ENCODE measurements around the gene MARVELD1.

MARVELD1 gene

GRCh38 chr10:97755718-97756117 lies 42.2 kb downstream of the MARVELD1 start:
- no peak for DNase-seq (ENCODE audit: low read depth, low spot score)

GRCh38 chr10:97757471-97757870 lies 43.9 kb downstream of the MARVELD1 start:
- DNase-seq (ENCODE audit: low read depth, low spot score): no peak

- DNase-seq (ENCODE audit: low read depth, low spot score): peak; percentile 46
These were observed 45.8 kb downstream of the MARVELD1 start for GRCh38 chr10:97759158-97759887.

GRCh38 chr10:97759946-97760345 lies 46.4 kb downstream of the MARVELD1 start:
- DNase-seq (ENCODE audit: low read depth, low spot score): no peak

GRCh38 chr10:97760461-97761257 lies 47.1 kb downstream of the MARVELD1 start:
- DNase-seq (ENCODE audit: low read depth, low spot score): no peak

- DNase-seq (ENCODE audit: low read depth, low spot score): no peak
These were observed 47.9 kb downstream of the MARVELD1 start for GRCh38 chr10:97761331-97761865.

- no peak for DNase-seq (ENCODE audit: low read depth, low spot score)
These were observed 48.5 kb downstream of the MARVELD1 start for GRCh38 chr10:97762056-97762455.

- DNase-seq (ENCODE audit: low read depth, low spot score): peak; percentile 18
These were observed 49.3 kb downstream of the MARVELD1 start for GRCh38 chr10:97762816-97763215.

- no peak for DNase-seq (ENCODE audit: low read depth, low spot score)
These were observed 49.9 kb downstream of the MARVELD1 start for GRCh38 chr10:97763411-97763810.

GRCh38 chr10:97763947-97764346 lies 50.4 kb downstream of the MARVELD1 start:
- DNase-seq (ENCODE audit: low read depth, low spot score): no peak

- DNase-seq (ENCODE audit: low read depth, low spot score): no peak
These were observed 51.0 kb downstream of the MARVELD1 start for GRCh38 chr10:97764519-97764931.

GRCh38 chr10:97765201-97765600 lies 51.7 kb downstream of the MARVELD1 start:
- no peak for DNase-seq (ENCODE audit: low read depth, low spot score)

GRCh38 chr10:97766106-97766810 lies 52.7 kb downstream of the MARVELD1 start:
- no peak for DNase-seq (ENCODE audit: low read depth, low spot score)

- no peak for DNase-seq (ENCODE audit: low read depth, low spot score)
These were observed 53.7 kb downstream of the MARVELD1 start for GRCh38 chr10:97766996-97767924.
